HG02678 (cell line): Measurements from ENCODE around the gene PITPNC1.
"Not testable (repeated sequence)": the region's sequence is repeated elsewhere in the genome, so short reads cannot be mapped to it uniquely, and the experiment has no call there.

Source experiments
- ATAC-seq: cut with Tn5 transposase; IDR thresholded peaks from one replicate; pipeline ENCODE4 v1.9.1; 2021; ENCODE audit warnings: mild to moderate bottlenecking, moderate library complexity; ENCODE audit not compliant: unreplicated experiment

The PITPNC1 gene

GRCh38 chr17:67366193-67367157 is 10.6 kb upstream of the PITPNC1 start, which contains the start of gene PSMD12:
Gene PSMD12, minus strand, starts transcription at chr17:67366577. Its CDS starts 58 bp downstream, at chr17:67366519.
- peak; percentile 84 for ATAC-seq

- no peak for ATAC-seq
Observed at GRCh38 chr17:67369676-67370075, 7.4 kb upstream of the PITPNC1 start.

- ATAC-seq, result no peak
Observed at GRCh38 chr17:67372751-67373150, 4.3 kb upstream of the PITPNC1 start.

GRCh38 chr17:67374329-67375053 is 2.6 kb upstream of the PITPNC1 start:
- peak; percentile 38 for ATAC-seq

- ATAC-seq, result no peak
Observed at GRCh38 chr17:67375054-67375427, 2.0 kb upstream of the PITPNC1 start.

- ATAC-seq, result no peak
Observed at GRCh38 chr17:67375716-67376115, 1.4 kb upstream of the PITPNC1 start.

GRCh38 chr17:67376415-67376736 is 705 bp upstream of the PITPNC1 start:
- ATAC-seq, result no peak

- ATAC-seq, result peak; percentile 22
Observed at GRCh38 chr17:67377488-67378453, 690 bp downstream of the PITPNC1 start.

- peak; percentile 29 for ATAC-seq
Observed at GRCh38 chr17:67378454-67379250, 1.6 kb downstream of the PITPNC1 start.

GRCh38 chr17:67379251-67379630 is 2.2 kb downstream of the PITPNC1 start:
- no peak for ATAC-seq

GRCh38 chr17:67381929-67382257 is 4.8 kb downstream of the PITPNC1 start:
- ATAC-seq, result no peak

GRCh38 chr17:67385122-67385988 is 8.3 kb downstream of the PITPNC1 start:
- no peak for ATAC-seq

GRCh38 chr17:67386965-67387551 is 10.0 kb downstream of the PITPNC1 start:
- no peak for ATAC-seq

- not testable (repeated sequence) for ATAC-seq
Observed at GRCh38 chr17:67388536-67388935, 11.5 kb downstream of the PITPNC1 start.

GRCh38 chr17:67388986-67389385 is 11.9 kb downstream of the PITPNC1 start:
- no peak for ATAC-seq

GRCh38 chr17:67390006-67390645 is 13.0 kb downstream of the PITPNC1 start:
- ATAC-seq, result no peak

GRCh38 chr17:67390646-67391361 is 13.7 kb downstream of the PITPNC1 start:
- ATAC-seq, result peak; percentile 96

- no peak for ATAC-seq
Observed at GRCh38 chr17:67392111-67392510, 15.0 kb downstream of the PITPNC1 start.
